Endothelial cell of hepatic sinusoid (primary cell): Measurements from ENCODE around the gene ACLY.
"Not testable (repeated sequence)": the region's sequence is repeated elsewhere in the genome, so short reads cannot be mapped to it uniquely, and the experiment has no call there.

Experiments used
- in situ Hi-C: cut with HindIII; loops from 2 replicates; pipeline ENCODE4 v1.10.0; 2017; ENCODE audit warnings: low sequenced_read_pairs

The ACLY gene

GRCh38 chr17:41941168-41941567 is 22.4 kb upstream of the ACLY start:
- in situ Hi-C loops, result no loop called here

DNA sequence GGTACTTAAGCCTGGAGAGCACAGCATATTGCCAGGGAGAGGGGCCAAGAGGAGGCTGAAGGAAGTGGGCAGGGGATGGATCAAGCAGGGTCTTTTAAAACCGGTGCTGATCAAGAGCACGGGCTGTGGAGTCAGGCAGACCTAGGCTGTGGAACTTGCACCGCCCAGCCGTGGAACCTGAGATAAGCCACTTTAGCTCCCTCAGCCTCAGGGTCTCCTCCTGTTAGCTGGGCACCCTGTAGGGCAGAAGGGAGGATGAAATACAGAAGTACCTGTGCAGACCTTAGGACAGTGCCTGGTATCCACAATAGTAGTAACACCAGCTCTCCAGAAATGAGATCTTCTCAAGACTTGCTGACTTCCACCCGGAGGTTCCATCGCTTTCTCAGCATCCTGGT is 20.9 kb upstream of the ACLY start:
- in situ Hi-C loops, result no loop called here

DNA sequence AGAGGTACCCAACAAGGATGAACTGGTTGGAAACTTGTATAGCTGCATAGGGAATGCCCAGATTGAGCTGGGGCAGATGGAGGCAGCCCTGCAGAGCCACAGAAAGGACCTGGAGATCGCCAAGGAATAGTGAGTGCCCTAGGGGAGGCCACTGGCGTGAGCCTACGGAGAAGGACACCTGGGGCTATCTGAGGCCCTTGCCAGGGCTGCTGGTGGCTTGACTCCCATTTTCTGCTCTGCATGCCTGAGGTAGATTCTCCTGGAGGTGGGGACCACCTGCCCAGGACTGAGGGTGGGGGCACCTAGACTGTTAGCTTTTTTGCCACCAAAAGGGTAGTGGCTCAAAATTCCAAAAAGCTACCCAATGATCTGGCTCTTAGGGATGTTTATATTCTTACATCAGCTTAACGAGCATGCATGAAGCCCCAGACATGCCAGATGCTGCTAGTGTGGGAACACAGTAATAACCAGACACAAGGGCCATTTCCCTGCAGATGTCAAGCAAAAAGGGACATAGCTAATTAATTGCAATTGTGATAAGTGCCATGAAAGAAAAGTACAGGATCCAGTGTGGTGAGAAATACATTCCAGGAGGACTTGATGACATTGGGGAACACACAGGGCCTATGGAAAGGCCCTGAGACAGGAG is 20.4 kb upstream of the ACLY start:
- in situ Hi-C loops, result no loop called here

GRCh38 chr17:41937970-41938954 is 19.5 kb upstream of the ACLY start:
- in situ Hi-C loops, result no loop called here

- in situ Hi-C loops, result no loop called here
Observed at GRCh38 chr17:41935641-41936040, 16.9 kb upstream of the ACLY start.

GRCh38 chr17:41932816-41933389 is 14.2 kb upstream of the ACLY start:
- in situ Hi-C loops, result no loop called here

- in situ Hi-C loops, result not testable (repeated sequence)
Observed at GRCh38 chr17:41931715-41932114, 13.0 kb upstream of the ACLY start.

DNA sequence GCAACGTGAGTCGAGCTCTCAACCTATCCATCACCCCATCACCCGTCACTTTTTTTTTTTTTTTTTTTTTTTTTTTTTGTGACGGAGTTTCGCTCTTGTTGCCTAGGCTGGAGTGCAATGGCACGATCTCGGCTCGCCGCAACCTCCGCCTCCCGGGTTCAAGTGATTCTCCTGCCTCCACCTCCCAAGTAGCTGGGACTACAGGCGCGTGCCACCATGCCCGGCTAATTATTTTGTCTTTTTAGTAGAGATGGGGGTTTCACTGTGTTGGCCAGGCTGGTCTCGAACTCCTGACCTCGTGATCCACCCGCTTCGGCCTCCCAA is 12.0 kb upstream of the ACLY start:
- in situ Hi-C loops, result not testable (repeated sequence)

DNA sequence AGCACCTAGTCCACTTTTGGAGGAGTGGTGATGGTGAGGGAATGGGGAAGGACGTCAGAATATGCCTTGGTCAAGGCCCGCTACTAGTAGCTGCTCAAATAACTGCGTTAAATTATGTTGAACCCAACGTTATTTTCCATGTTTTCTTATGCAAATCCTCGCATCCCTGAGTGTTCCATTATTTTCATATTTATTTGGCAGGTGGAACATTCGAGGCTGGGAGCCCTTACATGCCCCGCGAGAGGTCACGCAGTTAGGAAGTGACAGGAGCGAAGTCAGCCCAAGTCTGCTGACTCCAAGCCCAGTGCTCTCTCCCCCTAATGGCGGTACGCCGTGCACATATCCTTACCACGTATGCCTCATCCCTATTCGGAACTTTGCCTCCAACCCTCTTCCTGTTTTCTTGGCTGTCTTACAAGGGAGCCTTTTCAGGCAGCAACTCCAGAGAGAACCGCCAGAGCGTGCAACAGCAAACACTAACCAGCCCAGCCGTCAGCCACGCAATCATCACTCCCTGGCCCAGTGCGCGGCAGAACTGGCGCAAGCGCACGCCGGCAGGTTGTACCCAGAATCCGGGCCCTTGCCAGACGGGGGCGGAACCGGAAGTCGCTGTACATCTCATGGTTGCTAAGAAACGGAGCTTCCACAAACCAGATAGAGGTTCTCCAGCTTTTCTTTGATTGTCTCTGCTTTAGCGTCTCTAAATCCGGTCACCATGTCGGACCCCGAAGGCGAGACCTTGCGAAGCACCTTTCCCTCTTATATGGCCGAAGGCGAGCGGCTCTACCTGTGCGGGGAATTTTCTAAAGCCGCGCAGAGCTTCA is 11.5 kb upstream of the ACLY start, which contains the start of gene ODAD4:
Gene ODAD4 (plus strand): TSS at position 609 of the 824 bp plus-strand sequence. CDS start 107 bp downstream, at position 716.
- in situ Hi-C loops, result no loop called here

DNA sequence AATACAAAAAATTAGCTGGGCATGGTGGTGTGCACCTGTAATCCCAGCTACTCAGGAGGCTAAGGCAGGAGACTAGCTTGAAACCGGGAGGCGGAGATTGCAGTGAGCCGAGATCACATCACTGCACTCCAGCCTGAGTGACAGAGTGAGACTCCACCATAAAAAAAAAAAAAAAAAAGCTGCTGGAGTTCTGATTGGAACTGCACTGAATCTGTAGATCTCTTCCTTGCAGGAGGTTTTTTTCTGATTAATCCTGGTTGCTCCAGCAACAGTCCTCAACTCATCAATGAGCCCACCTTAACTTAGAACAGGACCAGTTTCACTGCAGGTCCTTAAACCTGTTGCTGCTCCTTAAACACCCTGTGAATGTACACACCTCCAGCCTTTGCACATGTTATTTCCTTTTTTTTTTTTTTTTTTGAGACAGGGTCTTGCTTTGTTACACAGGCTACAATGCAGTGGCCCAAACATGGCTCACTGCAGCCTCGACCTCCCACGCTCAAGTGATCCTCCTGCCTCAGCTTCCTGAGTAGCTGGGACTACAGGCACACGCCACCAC is 10.0 kb upstream of the ACLY start:
- in situ Hi-C loops, result no loop called here

GRCh38 chr17:41925991-41926590 is 7.3 kb upstream of the ACLY start:
- in situ Hi-C loops, result no loop called here

DNA sequence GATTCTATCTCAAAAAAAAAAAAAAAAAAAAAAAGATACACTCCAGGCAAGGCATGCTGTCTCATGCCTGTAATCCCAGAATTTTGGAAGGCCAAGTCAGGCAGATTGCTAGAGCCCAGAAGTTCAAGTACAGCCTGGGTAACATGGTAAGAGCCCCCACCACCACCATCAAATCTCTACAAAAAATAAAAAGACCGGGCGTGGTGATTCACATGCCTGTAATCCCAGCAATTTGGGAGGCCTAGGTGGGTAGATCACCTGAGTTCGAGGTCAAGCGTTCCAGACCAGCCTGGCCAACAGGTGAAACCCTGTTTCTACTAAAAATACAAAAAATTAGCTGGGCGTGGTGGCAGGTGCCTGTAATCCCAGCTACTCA is 1.8 kb upstream of the ACLY start:
- in situ Hi-C loops, result no loop called here

DNA sequence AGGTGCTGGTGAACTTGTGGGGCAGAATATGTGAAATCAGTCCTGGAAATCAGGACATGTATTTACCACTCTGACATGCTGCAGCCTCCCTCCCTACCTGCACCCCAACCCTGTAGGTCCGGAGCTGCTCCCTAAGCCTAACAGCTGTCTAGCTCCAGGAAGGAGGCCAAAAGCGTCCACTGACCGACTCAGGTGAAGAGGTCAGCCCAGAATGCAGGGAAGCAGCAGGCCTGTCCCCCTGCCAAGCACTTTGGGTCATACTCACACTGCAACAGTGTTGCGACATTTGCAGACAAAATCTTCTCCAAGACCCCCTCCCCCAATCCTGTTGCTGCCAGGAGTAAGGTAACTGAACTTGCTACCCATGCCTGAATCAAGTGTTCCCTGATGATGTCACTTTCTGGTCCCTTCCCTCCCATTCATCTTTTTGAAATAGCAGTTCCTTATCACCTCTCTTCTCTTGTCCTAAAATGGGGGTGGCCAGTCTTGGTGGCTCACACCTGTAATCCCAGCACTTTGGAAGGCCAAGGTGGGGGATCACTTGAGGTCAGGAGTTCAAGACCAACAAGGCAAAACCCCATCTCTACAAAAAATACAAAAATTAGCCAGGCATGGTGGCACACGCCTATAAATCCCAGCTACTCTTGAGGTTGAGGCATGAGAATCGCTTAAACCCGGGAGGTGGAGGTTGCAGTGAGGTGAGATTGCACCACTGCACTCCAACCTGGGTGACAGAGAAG is 1.3 kb upstream of the ACLY start:
- in situ Hi-C loops, result no loop called here

DNA sequence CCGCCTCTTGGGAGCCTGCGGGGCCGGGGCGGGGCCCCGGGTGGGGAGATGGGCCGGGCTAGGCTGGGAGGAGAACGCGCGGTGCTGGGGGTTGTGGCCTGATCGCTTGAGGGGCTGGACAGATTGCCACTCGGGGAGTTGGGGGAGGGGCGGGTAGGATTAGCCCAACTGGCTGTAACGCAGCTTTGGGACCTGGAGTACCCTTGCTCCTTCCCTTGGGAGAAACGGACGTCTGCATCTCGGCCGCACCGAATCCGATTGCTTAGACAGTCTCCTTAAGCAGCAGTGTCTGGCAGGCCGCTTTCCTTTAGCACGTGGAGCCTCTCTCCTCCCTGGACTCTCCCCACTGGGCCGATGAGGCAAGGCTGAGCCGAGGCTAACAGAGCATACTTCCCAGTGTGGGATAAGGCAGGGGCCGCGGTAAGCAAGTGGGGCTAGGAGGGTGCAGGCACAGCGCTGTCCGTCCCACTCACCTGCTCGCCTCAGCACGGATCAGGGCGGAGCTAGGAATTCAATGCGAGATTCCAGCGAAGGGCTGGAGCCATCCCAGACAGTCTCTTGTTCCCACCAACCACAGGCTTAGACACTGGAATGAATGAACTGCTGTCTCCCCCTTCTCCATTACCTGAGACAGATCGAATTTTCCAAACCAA is 540 bp upstream of the ACLY start:
- in situ Hi-C loops, result no loop called here

DNA sequence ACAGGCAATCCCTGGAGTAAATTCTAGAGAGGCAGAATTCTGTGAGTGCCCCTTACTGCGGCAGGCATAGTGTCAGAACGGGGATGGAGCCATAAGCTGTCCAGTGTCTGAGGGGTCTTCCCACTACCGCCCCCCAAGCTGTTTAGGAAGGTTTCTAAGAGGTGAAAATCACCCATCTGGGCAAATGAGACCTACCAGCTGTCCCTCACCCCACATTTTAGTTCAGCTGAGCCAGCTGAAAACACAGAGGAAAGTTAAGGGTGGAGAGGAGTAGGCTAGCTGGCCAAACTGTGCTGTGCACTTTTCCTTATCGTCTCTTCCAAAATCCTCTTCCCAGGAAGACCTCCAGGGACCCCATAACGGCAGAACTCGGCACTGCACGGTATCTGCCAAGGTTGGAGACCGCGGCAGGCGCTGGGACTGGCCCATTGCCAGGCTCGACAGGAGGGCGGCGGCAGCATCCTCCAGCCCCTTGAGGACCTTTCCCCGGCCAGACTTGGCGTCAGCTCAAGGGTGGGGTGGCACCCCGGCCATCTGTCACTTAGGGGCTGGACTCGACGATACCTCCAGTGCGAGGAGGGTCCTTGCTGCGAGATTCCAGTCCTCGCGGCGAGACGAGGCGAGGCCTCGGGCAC is 955 bp downstream of the ACLY start:
- in situ Hi-C loops, result no loop called here

DNA sequence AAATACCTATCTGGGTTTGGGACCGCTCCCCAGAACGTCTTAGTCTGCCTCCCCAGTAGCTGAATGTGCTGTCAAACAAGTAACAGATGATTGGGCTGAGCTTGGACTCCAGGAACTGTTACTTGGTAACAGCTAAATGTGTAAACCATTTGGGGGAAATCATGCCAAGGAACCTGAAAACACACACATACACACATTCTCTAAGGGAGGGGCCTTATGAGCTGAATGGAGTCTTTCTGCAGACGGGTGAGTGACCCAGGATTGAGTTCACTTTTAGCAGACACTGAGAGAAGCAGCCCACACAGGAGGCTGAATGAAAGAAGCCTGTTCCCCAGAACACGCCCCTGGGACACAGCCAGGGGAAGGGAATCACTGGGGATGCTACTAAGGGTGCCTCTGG is 1.6 kb downstream of the ACLY start:
- in situ Hi-C loops, result no loop called here

DNA sequence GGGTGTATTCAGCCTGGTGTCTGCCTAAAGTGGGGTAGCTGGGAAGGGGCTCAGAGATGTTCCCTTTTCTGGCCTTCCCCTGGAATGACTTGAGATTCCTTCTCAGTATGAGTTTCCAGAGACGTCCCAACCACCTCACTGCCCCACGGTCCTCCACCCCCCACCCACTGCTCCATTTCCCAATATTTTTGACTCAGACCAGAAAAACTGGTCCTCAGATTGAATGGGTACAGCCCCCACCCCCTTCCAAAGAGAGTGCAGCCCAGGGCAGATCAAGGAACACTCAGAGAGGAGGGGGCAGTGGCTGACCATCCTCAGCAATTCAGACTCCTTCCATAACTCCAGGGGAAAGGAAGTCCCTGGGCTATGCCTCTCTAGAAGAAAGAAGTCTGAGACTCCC is 3.2 kb downstream of the ACLY start:
- in situ Hi-C loops, result no loop called here

DNA sequence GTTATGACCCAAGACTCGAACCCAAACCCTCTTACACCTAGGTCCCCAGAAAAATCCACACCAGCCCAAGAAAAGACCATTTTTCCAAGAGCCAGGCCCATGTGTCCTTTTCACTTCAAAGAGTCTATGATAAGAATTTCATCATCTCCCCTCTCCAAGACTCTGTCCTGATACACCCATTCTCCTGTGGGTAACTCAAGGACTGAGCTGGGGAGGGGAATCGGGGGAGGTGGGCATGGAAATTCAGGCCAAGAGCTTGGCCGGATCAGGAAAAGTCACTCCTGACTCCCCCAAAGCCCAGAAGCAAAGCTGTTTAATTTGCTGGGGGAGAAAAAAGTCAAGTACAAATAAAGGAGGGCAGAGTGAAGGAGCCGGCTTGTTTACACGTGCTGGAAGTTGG is 3.7 kb downstream of the ACLY start:
- in situ Hi-C loops, result no loop called here

DNA sequence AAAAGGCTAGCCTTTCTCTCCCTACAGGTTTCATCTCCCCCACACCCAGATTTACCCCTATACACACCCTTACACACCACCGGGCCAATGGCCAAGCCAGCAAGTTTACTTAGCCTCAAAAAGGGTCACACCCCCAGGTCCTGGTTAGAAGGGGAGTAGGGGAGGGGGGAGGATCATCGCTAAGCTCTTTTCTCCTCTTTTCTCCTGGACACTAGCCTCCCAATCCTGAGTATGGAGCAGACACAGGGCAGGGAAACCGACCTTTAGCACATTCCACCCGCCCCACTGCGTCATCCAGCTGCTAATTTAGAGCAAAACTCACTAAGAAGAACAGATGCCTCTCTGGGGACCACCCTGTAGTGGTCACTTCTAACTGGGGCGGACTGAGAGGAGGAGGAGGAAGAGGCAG is 4.4 kb downstream of the ACLY start:
- in situ Hi-C loops, result no loop called here
